B cell (primary cell): Measurements from ENCODE around the gene EEFSEC. TPM values are rescaled to one million over a fixed set of nuclear protein-coding genes. Genes with fewer than 3 reads are reported as not detected.

Source experiments
- ATAC-seq: fragments of 200-7000 bp; cut with Tn5 transposase; one replicate; pipeline ENCODE4 v1.10.0; 2021; ENCODE audit warnings: low read depth, mild to moderate bottlenecking, moderate number of reproducible peaks, moderate library complexity
- CTCF ChIA-PET: fragments of 350-600 bp; sonication (Branson Sonifier 250); formaldehyde crosslinking; loops from one replicate; lab custom pipeline; 2021; ENCODE audit warnings: antibody characterized with exemption, inconsistent platforms; lab: Charles Lee
- POLR2A ChIA-PET: fragments of 350-600 bp; sonication (Branson Sonifier 250); formaldehyde crosslinking; loops from one replicate; lab custom pipeline; 2021; ENCODE audit warnings: antibody characterized with exemption; lab: Charles Lee
- DNase-seq: peaks from one replicate; pipeline ENCODE4 v3.0.0; 2013
- H2AFZ ChIP-seq: 2 replicates; pipeline ENCODE4 v1.6.1; 2012; ENCODE audit warnings: mild to moderate bottlenecking, low read depth, low read length; ENCODE audit not compliant: insufficient read depth, poor library complexity, severe bottlenecking
- H3K27ac ChIP-seq, 2 donors: 1 replicate in 1 of 2; 2 replicates in 1 of 2; pipeline ENCODE4 v1.5.1; 2012 to 2013; ENCODE audit warnings: low read length in 2 of 2, mild to moderate bottlenecking in 2 of 2, moderate library complexity in 1 of 2
- H3K27me3 ChIP-seq, 4 experiments: fragments of 200-600 bp in 1 of 4; sonication (generic) in 1 of 4; replicated peaks in 1 of 4; 1 replicate in 2 of 4; 2 replicates in 2 of 4; pipeline versions ENCODE4 v1.6.1 to v1.7.0; 2013 to 2016; ENCODE audit warnings: low read length in 3 of 4, mild to moderate bottlenecking in 2 of 4, mixed read lengths in 1 of 4, moderate library complexity in 1 of 4; ENCODE audit not compliant: insufficient read depth in 4 of 4, control insufficient read depth in 3 of 4; ENCODE audit errors: control extremely low read depth in 1 of 4
- H3K36me3 ChIP-seq, 2 experiments: replicated peaks in 1 of 2; 1 replicate in 1 of 2; 2 replicates in 1 of 2; pipeline versions ENCODE4 v1.6.1 to v1.7.1; 2013; ENCODE audit warnings: low read length in 1 of 2; ENCODE audit not compliant: insufficient read depth in 2 of 2, control insufficient read depth in 1 of 2; ENCODE audit errors: control extremely low read depth in 1 of 2, extremely low read depth in 1 of 2
- H3K4me1 ChIP-seq, 2 donors: fragments of 200-600 bp in 1 of 2; sonication (generic) in 1 of 2; 1 replicate in 1 of 2; 2 replicates in 1 of 2; pipeline versions ENCODE4 v1.5.1 to v1.6.1; 2013 to 2017; ENCODE audit warnings: low read length in 2 of 2; ENCODE audit not compliant: control insufficient read depth in 2 of 2, insufficient read depth in 2 of 2
- H3K4me2 ChIP-seq: replicated peaks from 2 replicates; pipeline ENCODE3; 2012; ENCODE audit warnings: mild to moderate bottlenecking, low read depth, low read length; ENCODE audit not compliant: poor library complexity, severe bottlenecking
- H3K4me3 ChIP-seq, 5 experiments: fragments of 200-600 bp in 1 of 5; sonication (generic) in 1 of 5; 1 replicate in 3 of 5; 2 replicates in 2 of 5; pipeline versions ENCODE4 v1.5.1 to v1.7.0; 2011 to 2016; ENCODE audit warnings: low read length in 4 of 5, mild to moderate bottlenecking in 4 of 5, low read depth in 2 of 5, control low read depth in 1 of 5, moderate library complexity in 1 of 5; ENCODE audit not compliant: insufficient read depth in 1 of 5; ENCODE audit errors: control extremely low read depth in 1 of 5, extremely low read depth in 1 of 5
- H3K79me2 ChIP-seq: fragments of 200-600 bp; sonication (generic); one replicate; pipeline ENCODE4 v1.6.0; 2016; ENCODE audit warnings: low read length; ENCODE audit not compliant: control insufficient read depth, insufficient read depth
- H3K9ac ChIP-seq: fragments of 200-600 bp; sonication (generic); 2 replicates; pipeline ENCODE4 v1.6.1; 2017; ENCODE audit warnings: mild to moderate bottlenecking, low read length, moderate library complexity
- H3K9me3 ChIP-seq, 3 donors: one replicate each; pipeline versions ENCODE4 v1.6.1 to v1.7.1; 2013; ENCODE audit warnings: low read length in 2 of 3; ENCODE audit not compliant: control insufficient read depth in 2 of 3, insufficient read depth in 1 of 3; ENCODE audit errors: control extremely low read depth in 1 of 3
- H4K20me1 ChIP-seq: 2 replicates; pipeline ENCODE4 v1.6.0; 2012; ENCODE audit warnings: mild to moderate bottlenecking, low read length; ENCODE audit not compliant: insufficient read depth, control insufficient read depth, poor library complexity, severe bottlenecking
- H3K27ac Mint-ChIP-seq: one replicate; pipeline ENCODE4 v1.8.0; 2021; ENCODE audit warnings: mixed read lengths
- H3K27me3 Mint-ChIP-seq: one replicate; pipeline ENCODE4 v1.8.0; 2021; ENCODE audit warnings: mixed read lengths
- H3K4me1 Mint-ChIP-seq: one replicate; pipeline ENCODE4 v1.8.0; 2021; ENCODE audit warnings: mixed read lengths
- H3K4me3 Mint-ChIP-seq: one replicate; pipeline ENCODE4 v1.8.0; 2021; ENCODE audit warnings: mixed read lengths
- H3K9me3 Mint-ChIP-seq: one replicate; pipeline ENCODE4 v1.8.0; 2022; ENCODE audit warnings: mixed read lengths; ENCODE audit not compliant: insufficient read depth
- EZH2 ChIP-seq: IDR thresholded peaks from 2 replicates; pipeline ENCODE4 v1.6.1; 2012; ENCODE audit warnings: borderline replicate concordance, low read depth, mild to moderate bottlenecking, moderate library complexity, low read length; ENCODE audit not compliant: insufficient read depth, poor library complexity, severe bottlenecking
- WGBS: methylation state at CpG from one replicate; pipeline ENCODE4 v1.1.5; 2013; ENCODE audit warnings: missing lambda C conversion rate; ENCODE audit not compliant: insufficient coverage; 5-methylcytosine and 5-hydroxymethylcytosine counted together
- intact Hi-C: fragments of 100-400 bp; cut with micrococcal nuclease; formaldehyde crosslinking; loops from one replicate; pipeline ENCODE4 v1.10.0; 2022
- polyA plus RNA-seq: library from polyadenylated mRNA; depleted of rRNA; stranded (reverse); fragments of >200 nt; gene quantifications from 2 replicates; pipeline ENCODE4 v1.2.3, GENCODE V29; 2012
- total RNA-seq, 2 donors: library from RNA; stranded (reverse); fragments of 120-200 nt in 1 of 2; gene quantifications; 1 replicate in 1 of 2; 2 replicates in 1 of 2; pipeline versions ENCODE4 v1.2.3 to v1.2.4, GENCODE V29; 2013 to 2022
- TF ChIP-seq, protein P1 (sequence below): fragments of 200-600 bp; IDR thresholded peaks from one replicate; pipeline ENCODE4 v1.8.0; 2022; ENCODE audit warnings: antibody characterized with exemption, mild to moderate bottlenecking

The EEFSEC gene
- total and polyA plus RNA-seq, 2 donors (not counting 1 experiment from before 2014, with no cell fraction given) = 17.9 to 18.4 TPM

DNA sequence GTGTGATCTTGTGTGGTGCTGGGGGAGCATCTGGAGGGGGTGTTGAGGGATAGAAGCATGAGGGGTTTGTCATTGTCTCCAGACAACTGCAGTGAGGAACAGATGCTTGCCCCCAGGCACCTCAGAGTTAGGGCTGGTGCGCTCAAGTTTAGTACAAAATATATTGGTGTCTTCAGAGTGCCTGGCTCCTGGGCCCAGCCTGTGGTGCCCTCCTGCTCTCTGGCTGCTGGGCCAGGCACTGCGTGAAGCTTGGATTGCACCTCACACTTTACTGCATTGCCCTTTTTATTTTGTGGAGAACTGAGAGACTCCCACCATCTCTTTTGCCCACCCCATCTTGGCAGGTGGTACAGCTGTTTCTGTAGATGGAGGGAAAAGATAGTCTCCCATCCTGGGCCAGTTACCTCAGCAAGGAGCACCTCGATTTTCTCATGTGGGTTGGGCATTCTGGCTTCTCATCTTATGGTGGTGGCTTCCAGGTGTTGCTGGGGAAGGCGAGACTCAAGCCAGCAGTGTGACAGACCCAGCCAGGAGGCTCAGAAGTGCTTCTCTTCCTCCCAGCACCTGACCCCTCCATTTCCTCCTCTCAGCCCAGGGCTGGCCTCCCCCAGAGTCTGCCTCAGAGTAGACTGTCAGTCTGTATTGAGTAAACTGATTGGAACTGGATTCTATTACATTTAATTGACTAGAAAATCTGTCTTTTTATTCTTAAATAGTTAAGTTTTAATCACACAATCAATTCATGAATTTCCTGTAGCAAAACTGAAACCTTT lies 173.0 kb downstream of the EEFSEC start:
- Histone ChIP-seq H3K4me2 (no peak overlapping the region), H3K27me3 (no peaks in the 10 kb centered on the region), H3K79me2 (no peaks in the 10 kb centered on the region), H3K27ac (no peak overlapping the region), H3K9me3 (no peaks in the 10 kb centered on the region), H3K4me1 (no peaks in the 10 kb centered on the region), H3K9ac (no peak overlapping the region), H2AFZ (no peak overlapping the region), H4K20me1 (no peaks in the 10 kb centered on the region), H3K36me3 (no peaks in the 10 kb centered on the region), H3K4me3 (no peak overlapping the region)
- Mint-ChIP-seq H3K27ac (no peak overlapping the region), H3K27me3 (no peaks in the 10 kb centered on the region), H3K4me1 (no peaks in the 10 kb centered on the region), H3K9me3 (no peaks in the 10 kb centered on the region), H3K4me3 (no peak overlapping the region)
- DNase-seq (no peak), ATAC-seq (no peak)
- CTCF ChIA-PET = no interaction called here
- POLR2A ChIA-PET = no interaction called here
- intact Hi-C loops = no loop called here
- 80% methylated on average over 3 of the region's 4 CpGs for WGBS
- TF ChIP-seq EZH2 = no peak
- TF ChIP-seq, protein P1, sequence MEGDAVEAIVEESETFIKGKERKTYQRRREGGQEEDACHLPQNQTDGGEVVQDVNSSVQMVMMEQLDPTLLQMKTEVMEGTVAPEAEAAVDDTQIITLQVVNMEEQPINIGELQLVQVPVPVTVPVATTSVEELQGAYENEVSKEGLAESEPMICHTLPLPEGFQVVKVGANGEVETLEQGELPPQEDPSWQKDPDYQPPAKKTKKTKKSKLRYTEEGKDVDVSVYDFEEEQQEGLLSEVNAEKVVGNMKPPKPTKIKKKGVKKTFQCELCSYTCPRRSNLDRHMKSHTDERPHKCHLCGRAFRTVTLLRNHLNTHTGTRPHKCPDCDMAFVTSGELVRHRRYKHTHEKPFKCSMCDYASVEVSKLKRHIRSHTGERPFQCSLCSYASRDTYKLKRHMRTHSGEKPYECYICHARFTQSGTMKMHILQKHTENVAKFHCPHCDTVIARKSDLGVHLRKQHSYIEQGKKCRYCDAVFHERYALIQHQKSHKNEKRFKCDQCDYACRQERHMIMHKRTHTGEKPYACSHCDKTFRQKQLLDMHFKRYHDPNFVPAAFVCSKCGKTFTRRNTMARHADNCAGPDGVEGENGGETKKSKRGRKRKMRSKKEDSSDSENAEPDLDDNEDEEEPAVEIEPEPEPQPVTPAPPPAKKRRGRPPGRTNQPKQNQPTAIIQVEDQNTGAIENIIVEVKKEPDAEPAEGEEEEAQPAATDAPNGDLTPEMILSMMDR = no peak

DNA sequence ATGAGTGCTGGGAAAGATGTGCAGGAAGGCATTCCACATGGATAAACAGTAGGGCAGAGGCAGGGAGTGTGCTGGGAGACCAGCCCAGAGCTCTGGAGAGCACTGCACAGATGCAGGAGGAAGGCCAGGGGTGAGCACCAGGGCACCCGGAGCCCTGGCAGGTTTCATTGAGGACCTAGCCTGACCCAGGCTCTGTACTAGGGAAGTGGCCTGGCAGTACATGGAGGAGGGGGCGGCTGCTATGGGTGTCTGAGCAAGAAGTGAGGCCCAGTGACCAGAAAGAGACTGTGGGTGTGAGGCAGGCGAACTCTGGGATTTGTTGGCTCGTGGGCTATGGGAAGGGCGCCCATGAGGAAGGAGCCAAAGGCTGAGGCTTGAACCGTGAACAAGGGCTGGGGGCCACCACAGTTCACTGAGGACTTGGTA lies 174.3 kb downstream of the EEFSEC start:
- H4K20me1 ChIP-seq = no peaks in the 10 kb centered on the region
- DNase-seq = no peak

More for the DNA sequence above, 174.3 kb downstream of the EEFSEC start:
- Mint-ChIP-seq H3K9me3 (no peaks in the 10 kb centered on the region), H3K27me3 (no peaks in the 10 kb centered on the region), H3K4me1 (no peaks in the 10 kb centered on the region), H3K27ac (no peak overlapping the region), H3K4me3 (no peak overlapping the region)
- Histone ChIP-seq H3K27ac (no peak overlapping the region), H3K27me3 (no peaks in the 10 kb centered on the region), H3K79me2 (no peaks in the 10 kb centered on the region), H3K9me3 (no peaks in the 10 kb centered on the region), H3K4me1 (no peaks in the 10 kb centered on the region), H3K4me3 (no peak overlapping the region), H3K36me3 (no peaks in the 10 kb centered on the region), H2AFZ (no peak overlapping the region), H3K4me2 (no peak overlapping the region), H3K9ac (no peak overlapping the region)
- CTCF ChIA-PET = no interaction called here
- ATAC-seq = no peak
- intact Hi-C loops = no loop called here
- WGBS = 100% methylated on average over 6 of the region's 6 CpGs
- TF ChIP-seq, protein P1 = no peak
- no peak for TF ChIP-seq EZH2
- POLR2A ChIA-PET = no interaction called here
